Stimulated activated CD4-positive, alpha-beta T cell treated with anti-CD3 and anti-CD28 coated beads, TNF-alpha, amount 100 ng/mL, for 24 hours (primary cell): Measurements from ENCODE around the gene MDGA2.

ENCODE experiments used
- DNase-seq, 3 experiments: peaks; one replicate each; pipeline ENCODE4 v3.0.0-alpha.2; 2020; ENCODE audit warnings: low read depth in 3 of 3

MDGA2 gene

GRCh38 chr14:47490353-47490752 is 185.1 kb downstream of the MDGA2 start:
- DNase-seq: no peak

GRCh38 chr14:47485421-47485820 is 190.0 kb downstream of the MDGA2 start:
- no peak for DNase-seq

GRCh38 chr14:47483449-47483848 is 192.0 kb downstream of the MDGA2 start:
- no peak for DNase-seq

- DNase-seq: no peak
Observed at GRCh38 chr14:47471075-47471474, 204.3 kb downstream of the MDGA2 start.

- DNase-seq: no peak
Observed at GRCh38 chr14:47466916-47467315, 208.5 kb downstream of the MDGA2 start.

- DNase-seq: no peak
Observed at GRCh38 chr14:47454025-47454424, 221.4 kb downstream of the MDGA2 start.

GRCh38 chr14:47447076-47447475 is 228.3 kb downstream of the MDGA2 start:
- no peak for DNase-seq

GRCh38 chr14:47442211-47442610 is 233.2 kb downstream of the MDGA2 start:
- DNase-seq: no peak

GRCh38 chr14:47439953-47440352 is 235.5 kb downstream of the MDGA2 start:
- no peak for DNase-seq

- DNase-seq: no peak
Observed at GRCh38 chr14:47438650-47439140, 236.7 kb downstream of the MDGA2 start.

GRCh38 chr14:47435331-47435965 is 240.0 kb downstream of the MDGA2 start:
- no peak for DNase-seq

GRCh38 chr14:47427629-47428028 is 247.8 kb downstream of the MDGA2 start:
- DNase-seq: no peak

- no peak for DNase-seq
Observed at GRCh38 chr14:47425302-47425701, 250.1 kb downstream of the MDGA2 start.

GRCh38 chr14:47422191-47422590 is 253.2 kb downstream of the MDGA2 start:
- DNase-seq: no peak

GRCh38 chr14:47411523-47411922 is 263.9 kb downstream of the MDGA2 start:
- no peak for DNase-seq

- no peak for DNase-seq
Observed at GRCh38 chr14:47392326-47392725, 283.1 kb downstream of the MDGA2 start.

- no peak for DNase-seq
Observed at GRCh38 chr14:47390831-47391504, 284.4 kb downstream of the MDGA2 start.

- DNase-seq: no peak
Observed at GRCh38 chr14:47389535-47389934, 285.9 kb downstream of the MDGA2 start.

- DNase-seq: no peak
Observed at GRCh38 chr14:47366006-47366405, 309.4 kb downstream of the MDGA2 start.

GRCh38 chr14:47365233-47365632 is 310.2 kb downstream of the MDGA2 start:
- no peak for DNase-seq

GRCh38 chr14:47353186-47353585 is 322.2 kb downstream of the MDGA2 start:
- no peak for DNase-seq

GRCh38 chr14:47346849-47347248 is 328.6 kb downstream of the MDGA2 start:
- DNase-seq: no peak

GRCh38 chr14:47345016-47345415 is 330.4 kb downstream of the MDGA2 start:
- DNase-seq: no peak

- no peak for DNase-seq
Observed at GRCh38 chr14:47332939-47333338, 342.5 kb downstream of the MDGA2 start.
